ENCODE results near the gene CFAP61. TPM values are rescaled to one million over a fixed set of nuclear protein-coding genes. Genes with fewer than 3 reads are reported as not detected.

The CFAP61 gene
- total and polyA plus RNA-seq, 2 experiments from 2014 or later, result 1.0 TPM; not detected in 1

DNA sequence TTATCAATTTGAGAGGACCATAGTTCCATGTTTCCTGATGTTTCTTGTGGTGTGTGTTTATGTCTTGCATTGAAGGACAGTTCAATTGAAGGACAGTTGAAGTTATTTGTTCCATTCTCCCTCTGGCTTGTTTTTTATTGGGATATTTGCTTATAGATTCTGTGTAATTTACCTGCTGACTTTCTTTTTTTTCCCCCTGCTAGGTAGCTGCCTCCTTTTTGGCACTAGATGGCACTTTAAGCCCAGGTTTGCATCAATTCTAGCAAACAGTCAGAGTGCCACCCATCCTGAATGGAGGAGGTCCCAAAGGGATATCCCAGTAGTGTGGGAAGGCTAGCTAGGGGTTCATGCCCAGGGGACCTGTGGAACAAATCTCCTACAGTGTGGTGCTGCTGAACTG lies 78.1 kb downstream of the CFAP61 start:
- H3K79me2 ChIP-seq, result no peaks in the 10 kb centered on the region
- no peak overlapping the region for H3K4me2 ChIP-seq
- no peaks in the 10 kb centered on the region for H3K9me3 ChIP-seq (ENCODE audit: low read depth)
- H4K20me1 ChIP-seq (ENCODE audit: insufficient read depth, poor library complexity, severe bottlenecking), result no peaks in the 10 kb centered on the region
- DNase-seq (ENCODE audit: low spot score), result no peak
- no peaks in the 10 kb centered on the region for H3K36me3 ChIP-seq (replicated peaks; ENCODE audit: insufficient read depth, low read depth)
- H3K9me2 ChIP-seq (replicated peaks; ENCODE audit: insufficient read depth), result no peaks in the 10 kb centered on the region
- no peak overlapping the region for H3K27ac ChIP-seq
- H2AFZ ChIP-seq, result no peak overlapping the region
- no peak for TF ChIP-seq EZH2phosphoT487 (IDR thresholded peaks at IDR 0.05; ENCODE audit: low read depth, severe bottlenecking, unreplicated experiment)
- TF ChIP-seq EZH2 (IDR thresholded peaks at IDR 0.05; ENCODE audit: borderline replicate concordance), result no peak
- TF ChIP-seq CTCF (IDR thresholded peaks at IDR 0.05; ENCODE audit: poor library complexity), result peak; percentile 24
- H3K4me3 ChIP-seq, result no peak overlapping the region
- no peaks in the 10 kb centered on the region for H3K4me1 ChIP-seq (ENCODE audit: insufficient read depth)
- no peaks in the 10 kb centered on the region for H3K27me3 ChIP-seq

GRCh38 chr20:20134941-20135575 lies 82.7 kb downstream of the CFAP61 start:
- Histone ChIP-seq H3K4me1 (ENCODE audit: insufficient read depth) (no peaks in the 10 kb centered on the region), H2AFZ (no peak overlapping the region), H3K36me3 (replicated peaks; ENCODE audit: insufficient read depth, low read depth) (no peaks in the 10 kb centered on the region), H4K20me1 (ENCODE audit: insufficient read depth, poor library complexity, severe bottlenecking) (no peaks in the 10 kb centered on the region), H3K9me2 (replicated peaks; ENCODE audit: insufficient read depth) (no peaks in the 10 kb centered on the region), H3K4me3 (no peak overlapping the region), H3K4me2 (no peak overlapping the region), H3K27ac (no peak overlapping the region), H3K79me2 (no peaks in the 10 kb centered on the region), H3K9me3 (ENCODE audit: low read depth) (no peaks in the 10 kb centered on the region), H3K27me3 (no peaks in the 10 kb centered on the region)
- DNase-seq (ENCODE audit: low spot score), result no peak
- TF ChIP-seq EZH2phosphoT487 (IDR thresholded peaks at IDR 0.05; ENCODE audit: low read depth, severe bottlenecking, unreplicated experiment) (no peak), EZH2 (IDR thresholded peaks at IDR 0.05; ENCODE audit: borderline replicate concordance) (no peak), CTCF (IDR thresholded peaks at IDR 0.05; ENCODE audit: poor library complexity) (no peak)
- WGBS (ENCODE audit: low lambda C conversion rate, missing lambda C conversion rate), result 8% methylated on average over 1 of the region's 1 CpG

DNA sequence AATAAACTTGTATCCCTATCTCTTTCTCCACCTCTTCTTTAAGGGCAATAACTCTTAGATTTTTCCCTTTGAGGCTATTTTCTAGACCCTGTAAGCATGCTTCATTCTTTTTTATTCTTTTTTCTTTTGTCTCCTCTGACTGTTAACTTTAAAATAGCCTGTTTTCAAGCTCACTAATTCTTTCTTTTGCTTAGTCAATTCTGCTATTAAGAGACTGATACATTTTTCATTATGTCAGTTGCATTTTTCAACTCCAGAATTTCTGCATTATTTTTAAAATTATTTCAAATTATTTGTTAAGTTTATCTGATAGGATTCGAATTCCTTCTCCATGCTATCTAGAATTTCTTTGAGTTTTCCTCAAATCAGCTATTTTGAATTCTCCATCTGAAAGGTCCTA lies 84.0 kb downstream of the CFAP61 start:
- Histone ChIP-seq H3K4me1 (ENCODE audit: insufficient read depth) (no peaks in the 10 kb centered on the region), H3K9me2 (replicated peaks; ENCODE audit: insufficient read depth) (no peaks in the 10 kb centered on the region), H3K9me3 (ENCODE audit: low read depth) (no peaks in the 10 kb centered on the region), H3K27ac (no peak overlapping the region), H3K4me3 (no peak overlapping the region), H2AFZ (no peak overlapping the region), H3K36me3 (replicated peaks; ENCODE audit: insufficient read depth, low read depth) (no peaks in the 10 kb centered on the region), H4K20me1 (ENCODE audit: insufficient read depth, poor library complexity, severe bottlenecking) (no peaks in the 10 kb centered on the region), H3K79me2 (no peaks in the 10 kb centered on the region), H3K27me3 (no peaks in the 10 kb centered on the region), H3K4me2 (no peak overlapping the region)
- WGBS (ENCODE audit: low lambda C conversion rate, missing lambda C conversion rate), result 91% methylated on average over 1 of the region's 1 CpG
- no peak for TF ChIP-seq CTCF (IDR thresholded peaks at IDR 0.05; ENCODE audit: poor library complexity)
- no peak for TF ChIP-seq EZH2phosphoT487 (IDR thresholded peaks at IDR 0.05; ENCODE audit: low read depth, severe bottlenecking, unreplicated experiment)
- TF ChIP-seq EZH2 (IDR thresholded peaks at IDR 0.05; ENCODE audit: borderline replicate concordance), result no peak
- DNase-seq (ENCODE audit: low spot score), result no peak
